IMR-90 (cell line): ENCODE data around the gene DCN. TPM values are rescaled to one million over a fixed set of nuclear protein-coding genes. Genes with fewer than 3 reads are reported as not detected.

Experiments used
- ATAC-seq: fragments of 200-7000 bp; cut with Tn5 transposase; 2 replicates; pipeline ENCODE4 v1.9.1; 2020; ENCODE audit warnings: low read depth, mild to moderate bottlenecking, moderate library complexity
- BruUV-seq: library from RNA; stranded (reverse); fragments of 400-500 nt; replicated peaks from 2 replicates; lab custom pipeline; 2021; lab: Mats Ljungman, UMichigan
- CTCF ChIA-PET: fragments of 300-600 bp; formaldehyde crosslinking; extraction: SDS; loops from one replicate; lab custom pipeline; 2021; ENCODE audit warnings: antibody characterized with exemption; lab: Yijun Ruan, JAX
- POLR2A ChIA-PET: fragments of 300-600 bp; sonication (Branson Sonifier 250); formaldehyde crosslinking; loops from one replicate; lab custom pipeline; 2022; ENCODE audit warnings: antibody characterized with exemption; ENCODE audit not compliant: unreplicated experiment; lab: Charles Lee
- DNase-seq: peaks from one replicate; pipeline ENCODE4 v3.0.0; 2013
- H2AFZ ChIP-seq: replicated peaks from 2 replicates; pipeline ENCODE3; 2013; ENCODE audit warnings: low read length, mild to moderate bottlenecking; ENCODE audit not compliant: poor library complexity
- H2AK5ac ChIP-seq: 2 replicates; pipeline ENCODE4 v1.6.1; 2013; ENCODE audit warnings: low read depth, low read length, inconsistent platforms
- H2AK9ac ChIP-seq: replicated peaks from 2 replicates; pipeline ENCODE3; 2013; ENCODE audit warnings: mild to moderate bottlenecking, low read depth, low read length, moderate library complexity; ENCODE audit not compliant: poor library complexity
- H2BK120ac ChIP-seq: 2 replicates; pipeline ENCODE4 v1.6.1; 2013; ENCODE audit warnings: low read depth, low read length, inconsistent platforms
- H2BK15ac ChIP-seq: 3 replicates; pipeline ENCODE4 v1.6.1; 2013; ENCODE audit warnings: low read depth, low read length, inconsistent platforms
- H2BK20ac ChIP-seq: 2 replicates; pipeline ENCODE4 v1.6.1; 2013; ENCODE audit warnings: low read depth, mild to moderate bottlenecking, inconsistent platforms, low read length, moderate library complexity
- H2BK5ac ChIP-seq: 2 replicates; pipeline ENCODE4 v1.6.1; 2013; ENCODE audit warnings: mild to moderate bottlenecking, low read depth, low read length, inconsistent platforms; ENCODE audit not compliant: poor library complexity, severe bottlenecking
- H3K14ac ChIP-seq: replicated peaks from 2 replicates; pipeline ENCODE4 v1.6.1; 2013; ENCODE audit warnings: low read depth, low read length, inconsistent platforms
- H3K18ac ChIP-seq: 2 replicates; pipeline ENCODE4 v1.6.1; 2013; ENCODE audit warnings: low read depth, low read length, control low read depth
- H3K23ac ChIP-seq: 2 replicates; pipeline ENCODE4 v1.6.1; 2013; ENCODE audit warnings: low read depth, low read length, inconsistent platforms
- H3K27ac ChIP-seq: 2 replicates; pipeline ENCODE4 v1.5.1; 2013; ENCODE audit warnings: mild to moderate bottlenecking, control low read depth, low read length; ENCODE audit not compliant: insufficient read depth
- H3K27me3 ChIP-seq: 2 replicates; pipeline ENCODE4 v1.6.1; 2013; ENCODE audit warnings: low read length; ENCODE audit not compliant: control insufficient read depth, insufficient read depth
- H3K36me3 ChIP-seq: 2 replicates; pipeline ENCODE4 v1.6.1; 2013; ENCODE audit warnings: low read length, mixed read lengths; ENCODE audit not compliant: control insufficient read depth, insufficient read depth
- H3K4ac ChIP-seq: 2 replicates; pipeline ENCODE4 v1.6.1; 2013; ENCODE audit warnings: low read depth, low read length, inconsistent platforms
- H3K4me1 ChIP-seq: 2 replicates; pipeline ENCODE4 v1.6.1; 2013; ENCODE audit warnings: low read length, mixed read lengths; ENCODE audit not compliant: control insufficient read depth, insufficient read depth
- H3K4me2 ChIP-seq: 2 replicates; pipeline ENCODE4 v1.6.1; 2013; ENCODE audit warnings: low read depth, mild to moderate bottlenecking, control low read depth, low read length, moderate library complexity
- H3K4me3 ChIP-seq: 2 replicates; pipeline ENCODE4 v1.5.1; 2013; ENCODE audit warnings: low read depth, mild to moderate bottlenecking, control low read depth, low read length, moderate library complexity; ENCODE audit not compliant: insufficient read depth
- H3K56ac ChIP-seq: 2 replicates; pipeline ENCODE4 v1.6.1; 2013; ENCODE audit warnings: low read length, inconsistent platforms; ENCODE audit not compliant: insufficient read depth; ENCODE audit errors: extremely low read depth
- H3K79me1 ChIP-seq, 2 experiments: 2 replicates each; pipeline ENCODE4 v1.6.1; 2013; ENCODE audit warnings: low read length in 2 of 2, inconsistent platforms in 1 of 2, low read depth in 1 of 2
- H3K9ac ChIP-seq: 2 replicates; pipeline ENCODE4 v1.6.1; 2013; ENCODE audit warnings: low read depth, low read length, control low read depth
- H3K9me1 ChIP-seq: 2 replicates; pipeline ENCODE4 v1.6.1; 2013; ENCODE audit warnings: low read length, inconsistent platforms; ENCODE audit not compliant: insufficient read depth
- H3K9me3 ChIP-seq: 2 replicates; pipeline ENCODE4 v1.6.1; 2013; ENCODE audit warnings: low read length; ENCODE audit not compliant: control insufficient read depth, insufficient read depth
- H4K20me1 ChIP-seq: 2 replicates; pipeline ENCODE4 v1.6.1; 2013; ENCODE audit warnings: low read length, inconsistent platforms; ENCODE audit not compliant: insufficient read depth
- H4K5ac ChIP-seq: 2 replicates; pipeline ENCODE4 v1.6.1; 2013; ENCODE audit warnings: mild to moderate bottlenecking, low read depth, low read length, control low read depth
- H4K8ac ChIP-seq, 2 experiments: 2 replicates each; pipeline ENCODE4 v1.6.1; 2013; ENCODE audit warnings: low read depth in 2 of 2, low read length in 2 of 2, control low read depth in 1 of 2, inconsistent platforms in 1 of 2
- H4K91ac ChIP-seq: 2 replicates; pipeline ENCODE4 v1.6.1; 2013; ENCODE audit warnings: low read depth, low read length, inconsistent platforms; ENCODE audit not compliant: insufficient read depth
- CEBPB ChIP-seq: IDR thresholded peaks from 2 replicates; pipeline ENCODE4 v1.6.1; 2012; ENCODE audit warnings: low read depth, low read length, improper control_type of control experiment
- MAFK ChIP-seq: IDR thresholded peaks from 2 replicates; pipeline ENCODE4 v1.6.1; 2012; ENCODE audit warnings: low read depth, low read length, improper control_type of control experiment
- RAD21 ChIP-seq: IDR thresholded peaks from 2 replicates; pipeline ENCODE4 v1.6.1; 2012; ENCODE audit warnings: low read length, improper control_type of control experiment
- WGBS, 2 experiments: methylation state at CpG; one replicate each; pipeline versions ENCODE4 v1.1.5 to v1.1.7; 2013; ENCODE audit warnings: missing lambda C conversion rate in 2 of 2; ENCODE audit not compliant: insufficient read length in 1 of 2; ENCODE audit errors: extremely low coverage in 2 of 2; 5-methylcytosine and 5-hydroxymethylcytosine counted together
- dilution Hi-C: fragments of 300-500 bp; cut with HindIII; formaldehyde crosslinking; loops from one replicate; pipeline ENCODE4 v1.14.3; 2018; ENCODE audit warnings: low sequenced_read_pairs; ENCODE audit not compliant: unreplicated experiment
- in situ Hi-C: fragments of 300-500 bp; cut with MboI; formaldehyde crosslinking; loops from 3 replicates; pipeline ENCODE4 v1.14.3; 2019; ENCODE audit warnings: low sequenced_read_pairs, inconsistent platforms, mixed read lengths
- intact Hi-C: fragments of 100-400 bp; cut with micrococcal nuclease; formaldehyde crosslinking; loops from 2 replicates; pipeline ENCODE4 v1.10.0; 2022
- polyA plus RNA-seq, 3 experiments: library from polyadenylated mRNA; depleted of rRNA; stranded (reverse); fragments of >200 nt; gene quantifications; 2 replicates each; pipeline ENCODE4 v1.2.3, GENCODE V29; 2012; ENCODE audit warnings: low replicate concordance in 1 of 3
- total RNA-seq: library from RNA; depleted of rRNA; stranded (reverse); fragments of >200 nt; gene quantifications from 2 replicates; pipeline ENCODE4 v1.2.3, GENCODE V29; 2012

The DCN gene
- total and polyA plus RNA-seq, 2 of the 4 experiments (the other 2 are of a cell fraction), result 241 to 965 TPM

DNA sequence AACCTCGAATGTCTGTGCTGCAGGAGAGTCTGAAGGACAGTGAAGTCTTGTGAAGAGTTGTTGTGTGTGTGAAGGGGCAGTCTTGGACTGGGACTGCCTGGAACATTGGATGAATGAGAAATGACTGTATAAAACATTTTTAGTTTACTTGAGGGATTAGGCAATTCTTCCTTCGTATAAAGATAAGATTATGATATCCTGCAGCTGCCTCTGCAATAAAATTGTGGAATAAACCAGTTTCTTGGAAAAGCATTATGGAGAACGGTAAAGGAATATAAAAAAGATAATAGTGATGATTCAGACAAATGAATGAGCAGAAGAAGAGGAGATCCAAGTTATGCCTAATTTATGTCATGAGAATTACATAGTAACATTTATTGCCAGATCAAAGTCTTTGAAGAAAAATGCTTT lies 40.4 kb downstream of the DCN start:
- Histone ChIP-seq H3K9ac (no peak overlapping the region), H3K23ac (no peak overlapping the region), H2BK120ac (peak overlapping the region; percentile 93), H4K5ac (peak overlapping the region; percentile 59; the same call in 1 of the 2 replicates), H2AK9ac (no peak overlapping the region), H3K56ac (peak overlapping the region; percentile 58; the same call in 1 of the 2 replicates), H3K4me2 (peak overlapping the region; percentile 13; the same call in 1 of the 2 replicates), H3K79me1 (peaks cover 0 to 4% of the 10 kb centered on the region in 2 experiments; a peak in 1 of 4 replicates), H3K4ac (peak overlapping the region; percentile 56), H4K8ac (peak overlapping the region; percentile 28 to 83; a peak in 3 of 4 replicates), H3K18ac (peak overlapping the region; percentile 74), H3K27ac (peak overlapping the region; percentile 85; the same call in 1 of the 2 replicates), H4K91ac (peak overlapping the region; percentile 49), H3K14ac (0 out of 2 replicates have a peak overlapping the region, but pooled peaks have one; percentile 1), H3K4me3 (no peak overlapping the region), H4K20me1 (no peaks in the 10 kb centered on the region), H2BK20ac (peak overlapping the region; percentile 23), H2BK5ac (peak overlapping the region; percentile 96), H2BK15ac (peak overlapping the region; percentile 17; the same call in 1 of the 3 replicates), H2AFZ (no peak overlapping the region), H3K27me3 (no peaks in the 10 kb centered on the region), H3K4me1 (peaks cover 16% of the 10 kb centered on the region), H3K9me3 (no peaks in the 10 kb centered on the region), H3K36me3 (peaks cover 20% of the 10 kb centered on the region), H3K9me1 (peaks cover 8% of the 10 kb centered on the region), H2AK5ac (no peak overlapping the region)
- dilution Hi-C loops, result no loop called here
- peak; percentile 63 for DNase-seq
- in situ Hi-C loops, result loop anchor here (10.0 kb wide), 1 partner anchor 157 kb away; no protein-coding TSS in a partner anchor
- peak; percentile 80 for TF ChIP-seq CEBPB
- 0 out of 2 replicates have a peak, but pooled peaks have one; percentile 22 for TF ChIP-seq MAFK
- TF ChIP-seq RAD21, result no peak
- peak; percentile 35 for ATAC-seq
- POLR2A ChIA-PET, result no interaction called here
- no CpG with 5 or more reads among the region's 3 CpGs for WGBS, 2 experiments
- CTCF ChIA-PET, result no interaction called here
- BruUV-seq, result no TSS peak
- intact Hi-C loops, result no loop called here
